Smooth muscle cell (in vitro differentiated cells): ENCODE results near the gene KRTAP4-2. TPM values are rescaled to one million over a fixed set of nuclear protein-coding genes. Genes with fewer than 3 reads are reported as not detected.

ENCODE experiments used
- DNase-seq: peaks from one replicate; lab custom pipeline; 2025; ENCODE audit not compliant: unreplicated experiment; lab: John Stamatoyannopoulos, UW
- H2AFZ ChIP-seq: fragments of 200-600 bp; sonication (generic); 2 replicates; pipeline ENCODE4 v1.6.0; 2016; ENCODE audit warnings: antibody characterized with exemption, low read depth, mild to moderate bottlenecking
- H3F3A ChIP-seq: fragments of 200-600 bp; sonication (generic); 2 replicates; pipeline ENCODE4 v1.6.0; 2017; ENCODE audit warnings: antibody characterized with exemption, low read depth
- H3K27ac ChIP-seq: fragments of 200-600 bp; sonication (generic); 2 replicates; pipeline ENCODE4 v1.5.1; 2016; ENCODE audit warnings: low read depth, mild to moderate bottlenecking
- H3K27me3 ChIP-seq: fragments of 200-600 bp; sonication (generic); 2 replicates; pipeline ENCODE4 v1.6.1; 2016; ENCODE audit warnings: low read depth, mild to moderate bottlenecking
- H3K36me3 ChIP-seq: fragments of 200-600 bp; sonication (generic); 2 replicates; pipeline ENCODE4 v1.5.1; 2016; ENCODE audit warnings: low read depth
- H3K4me1 ChIP-seq: fragments of 200-600 bp; sonication (generic); 2 replicates; pipeline ENCODE4 v1.5.1; 2016; ENCODE audit warnings: low read depth
- H3K4me2 ChIP-seq: fragments of 200-600 bp; sonication (generic); 2 replicates; pipeline ENCODE4 v1.6.0; 2016; ENCODE audit warnings: mild to moderate bottlenecking
- H3K4me3 ChIP-seq: fragments of 200-600 bp; sonication (generic); 2 replicates; pipeline ENCODE4 v1.5.1; 2016; ENCODE audit warnings: mild to moderate bottlenecking
- H3K79me2 ChIP-seq: fragments of 200-600 bp; sonication (generic); 2 replicates; pipeline ENCODE4 v1.6.0; 2016; ENCODE audit warnings: low read depth, mild to moderate bottlenecking
- H3K9ac ChIP-seq: fragments of 200-600 bp; sonication (generic); 2 replicates; pipeline ENCODE4 v1.6.0; 2016; ENCODE audit warnings: low read depth
- H3K9me3 ChIP-seq: fragments of 200-600 bp; sonication (generic); replicated peaks from 2 replicates; pipeline ENCODE4 v1.5.1; 2016; ENCODE audit warnings: low read depth
- H4K20me1 ChIP-seq: fragments of 200-600 bp; sonication (generic); 2 replicates; pipeline ENCODE4 v1.6.0; 2016; ENCODE audit warnings: low read depth
- WGBS: methylation state at CpG from one replicate; pipeline ENCODE4 v1.1.7; 2016; ENCODE audit warnings: low lambda C conversion rate; 5-methylcytosine and 5-hydroxymethylcytosine counted together
- polyA plus RNA-seq: library from polyadenylated mRNA; unstranded; fragments of >200 nt; fragmentation: Nextera tagmentation; extraction: Ambion mirVana; gene quantifications from 2 replicates; pipeline ENCODE4 v1.2.1, GENCODE V29; 2016
- total RNA-seq: library from RNA; depleted of rRNA; stranded (reverse); fragments of >200 nt; gene quantifications from 2 replicates; pipeline ENCODE4 v1.2.3, GENCODE V29; 2014
- TF ChIP-seq, protein P1 (sequence below): fragments of 200-600 bp; sonication (generic); IDR thresholded peaks from 2 replicates; pipeline ENCODE4 v1.5.1; 2017; ENCODE audit warnings: borderline replicate concordance, mild to moderate bottlenecking, antibody characterized with exemption; ENCODE audit not compliant: insufficient read depth, poor library complexity, severe bottlenecking

The KRTAP4-2 gene
- total and polyA plus RNA-seq, 2 experiments from 2014 or later, result not detected

DNA sequence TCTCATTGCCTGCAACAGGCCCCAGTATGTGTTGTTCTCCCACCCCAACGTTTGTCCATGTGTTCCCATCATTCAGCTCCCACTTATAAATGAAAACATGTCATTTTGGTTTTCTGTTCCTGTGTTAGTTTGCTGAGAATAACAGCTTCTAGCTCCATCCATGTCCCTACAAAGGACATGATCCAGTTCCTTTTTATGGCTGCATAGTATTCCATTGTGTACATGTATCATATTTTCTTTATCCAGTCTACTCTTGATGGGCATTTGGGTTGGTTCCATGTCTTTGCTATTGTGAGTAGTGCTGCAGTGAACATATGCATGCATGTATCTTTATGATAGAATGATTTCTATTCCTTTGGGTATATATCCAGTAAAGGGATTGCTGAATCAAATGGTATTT is 37.7 kb upstream of the KRTAP4-2 start:
- H3K27me3 ChIP-seq, result no peaks in the 10 kb centered on the region
- no peaks in the 10 kb centered on the region for H3F3A ChIP-seq
- H3K27ac ChIP-seq, result no peak overlapping the region
- H3K4me3 ChIP-seq, result no peak overlapping the region
- no peak overlapping the region for H3K9ac ChIP-seq
- TF ChIP-seq, protein P1, sequence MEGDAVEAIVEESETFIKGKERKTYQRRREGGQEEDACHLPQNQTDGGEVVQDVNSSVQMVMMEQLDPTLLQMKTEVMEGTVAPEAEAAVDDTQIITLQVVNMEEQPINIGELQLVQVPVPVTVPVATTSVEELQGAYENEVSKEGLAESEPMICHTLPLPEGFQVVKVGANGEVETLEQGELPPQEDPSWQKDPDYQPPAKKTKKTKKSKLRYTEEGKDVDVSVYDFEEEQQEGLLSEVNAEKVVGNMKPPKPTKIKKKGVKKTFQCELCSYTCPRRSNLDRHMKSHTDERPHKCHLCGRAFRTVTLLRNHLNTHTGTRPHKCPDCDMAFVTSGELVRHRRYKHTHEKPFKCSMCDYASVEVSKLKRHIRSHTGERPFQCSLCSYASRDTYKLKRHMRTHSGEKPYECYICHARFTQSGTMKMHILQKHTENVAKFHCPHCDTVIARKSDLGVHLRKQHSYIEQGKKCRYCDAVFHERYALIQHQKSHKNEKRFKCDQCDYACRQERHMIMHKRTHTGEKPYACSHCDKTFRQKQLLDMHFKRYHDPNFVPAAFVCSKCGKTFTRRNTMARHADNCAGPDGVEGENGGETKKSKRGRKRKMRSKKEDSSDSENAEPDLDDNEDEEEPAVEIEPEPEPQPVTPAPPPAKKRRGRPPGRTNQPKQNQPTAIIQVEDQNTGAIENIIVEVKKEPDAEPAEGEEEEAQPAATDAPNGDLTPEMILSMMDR, result no peak
- H2AFZ ChIP-seq, result no peak overlapping the region
- H3K36me3 ChIP-seq, result no peaks in the 10 kb centered on the region
- H4K20me1 ChIP-seq, result no peaks in the 10 kb centered on the region
- 90% methylated on average over 1 of the region's 1 CpG for WGBS
- H3K4me1 ChIP-seq, result no peaks in the 10 kb centered on the region
- no peak overlapping the region for H3K4me2 ChIP-seq
- no peak for DNase-seq
- no peaks in the 10 kb centered on the region for H3K9me3 ChIP-seq
- no peaks in the 10 kb centered on the region for H3K79me2 ChIP-seq

DNA sequence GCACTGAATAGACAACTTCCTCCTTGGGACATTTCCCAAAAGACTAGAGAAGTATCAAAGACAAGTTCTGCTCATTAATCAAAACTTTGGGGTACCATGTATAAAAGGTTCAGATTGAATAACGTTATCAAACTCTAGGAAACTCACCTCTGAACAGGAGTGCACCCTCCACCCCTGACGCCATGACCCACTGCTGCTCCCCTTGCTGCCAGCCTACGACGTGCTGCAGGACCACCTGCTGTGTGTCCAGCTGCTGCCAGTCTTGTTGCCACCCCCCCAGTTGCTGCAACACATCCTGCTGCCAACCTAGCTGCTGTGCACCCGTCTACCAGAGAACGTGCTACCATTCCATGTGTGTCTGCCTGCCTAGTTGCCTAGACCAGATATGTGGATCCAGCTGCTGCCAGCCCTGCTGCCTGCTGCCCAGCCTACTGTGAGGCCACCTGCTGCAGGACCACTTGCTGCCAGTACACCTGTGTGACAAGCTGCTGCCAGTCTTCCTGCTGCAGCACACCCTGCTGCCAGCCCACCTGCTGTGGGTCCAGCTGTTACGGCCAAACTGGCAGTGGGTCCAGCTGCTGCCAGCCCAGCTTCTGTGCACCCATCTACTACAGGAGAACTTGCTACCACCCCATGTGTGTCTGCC is 34.6 kb upstream of the KRTAP4-2 start:
- H3K4me1 ChIP-seq, result no peaks in the 10 kb centered on the region
- WGBS, result 82% methylated on average over 7 of the region's 7 CpGs
- no peaks in the 10 kb centered on the region for H3K79me2 ChIP-seq
- TF ChIP-seq, protein P1, result no peak
- no peaks in the 10 kb centered on the region for H3K9me3 ChIP-seq
- DNase-seq, result no peak
- no peak overlapping the region for H3K4me3 ChIP-seq
- H3K27me3 ChIP-seq, result no peaks in the 10 kb centered on the region
- no peak overlapping the region for H3K9ac ChIP-seq
- no peaks in the 10 kb centered on the region for H4K20me1 ChIP-seq
- H3K4me2 ChIP-seq, result no peak overlapping the region
- H2AFZ ChIP-seq, result no peak overlapping the region
- no peaks in the 10 kb centered on the region for H3K36me3 ChIP-seq
- no peak overlapping the region for H3K27ac ChIP-seq
- no peaks in the 10 kb centered on the region for H3F3A ChIP-seq

DNA sequence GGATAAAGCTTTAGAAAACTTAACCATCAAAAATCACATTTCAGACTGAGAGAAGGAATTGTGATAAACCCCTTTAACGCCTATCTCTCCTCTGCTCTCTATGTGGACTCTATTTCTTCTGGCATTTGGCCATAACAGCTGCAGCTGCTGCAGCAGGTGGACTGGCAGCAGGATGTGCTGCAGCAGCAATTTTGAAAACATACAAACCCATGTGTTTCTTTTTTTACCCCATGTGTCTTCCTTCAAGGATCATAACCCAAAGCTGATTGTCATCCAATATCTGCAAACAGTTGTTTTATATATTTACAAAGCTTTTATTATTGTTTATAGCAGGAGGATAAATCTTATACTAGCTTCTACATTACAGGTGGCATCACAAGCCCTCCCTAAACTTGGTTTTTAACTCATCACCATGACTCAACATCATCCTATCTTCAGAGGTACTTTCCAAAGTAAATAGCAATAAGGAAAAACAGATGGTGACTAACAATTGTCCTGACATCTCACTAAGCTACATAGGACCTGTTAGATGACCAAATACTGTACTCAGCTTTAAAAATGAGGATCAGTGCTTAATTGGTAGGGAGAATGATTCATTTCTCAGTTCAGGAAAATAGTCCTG is 33.9 kb upstream of the KRTAP4-2 start:
- Histone ChIP-seq H3F3A (no peaks in the 10 kb centered on the region), H3K27me3 (no peaks in the 10 kb centered on the region), H3K79me2 (no peaks in the 10 kb centered on the region), H3K4me3 (no peak overlapping the region), H3K36me3 (no peaks in the 10 kb centered on the region), H3K4me2 (no peak overlapping the region), H2AFZ (no peak overlapping the region), H3K9ac (no peak overlapping the region), H3K27ac (no peak overlapping the region), H3K4me1 (no peaks in the 10 kb centered on the region), H4K20me1 (no peaks in the 10 kb centered on the region), H3K9me3 (no peaks in the 10 kb centered on the region)
- no peak for DNase-seq
- 92% methylated on average over 1 of the region's 1 CpG for WGBS
- TF ChIP-seq, protein P1, result no peak
